GM13977 (cell line): ENCODE measurements around the gene SPAG5.
"Not testable (repeated sequence)": the region's sequence is repeated elsewhere in the genome, so short reads cannot be mapped to it uniquely, and the experiment has no call there.

Source experiments
- DNase-seq: peaks from one replicate; pipeline ENCODE4 v3.0.0; 2012; ENCODE audit warnings: low spot score
- in situ Hi-C: fragments of 300-500 bp; cut with MboI; formaldehyde crosslinking; loops from one replicate; pipeline ENCODE4 v1.12.0; 2022; ENCODE audit warnings: low sequenced_read_pairs, low pct_unique_long_range_greater_than_20kb, mixed read lengths, inconsistent platforms; ENCODE audit not compliant: unreplicated experiment
- TF ChIP-seq, protein P1 (sequence below): IDR thresholded peaks from 2 replicates; pipeline ENCODE4 v1.5.1; 2012; ENCODE audit warnings: mild to moderate bottlenecking, control low read depth; ENCODE audit not compliant: insufficient read depth; ENCODE audit errors: extremely low read depth, missing control alignments

Gene SPAG5

DNA sequence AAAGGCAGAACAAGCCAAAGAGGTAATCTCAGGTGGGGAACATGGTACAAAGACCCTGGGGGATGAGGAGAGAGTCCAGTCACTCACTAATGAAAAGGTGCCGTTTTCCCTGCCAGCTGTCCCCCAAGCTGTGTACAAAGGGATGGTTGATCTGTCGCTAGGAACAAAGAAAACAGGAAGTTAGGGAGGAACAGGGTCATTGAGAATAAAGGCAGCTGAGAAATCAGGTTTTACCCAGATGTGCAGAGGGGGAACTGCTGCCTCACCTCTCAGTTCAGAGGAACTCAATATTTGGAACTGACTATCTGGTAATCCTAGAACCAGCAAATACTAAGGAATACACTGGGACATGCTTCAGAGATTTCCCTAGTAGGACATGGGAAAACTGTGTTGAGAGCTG, 13.7 kb upstream of the SPAG5 start:
- in situ Hi-C loops, result no loop called here
- TF ChIP-seq, protein P1, sequence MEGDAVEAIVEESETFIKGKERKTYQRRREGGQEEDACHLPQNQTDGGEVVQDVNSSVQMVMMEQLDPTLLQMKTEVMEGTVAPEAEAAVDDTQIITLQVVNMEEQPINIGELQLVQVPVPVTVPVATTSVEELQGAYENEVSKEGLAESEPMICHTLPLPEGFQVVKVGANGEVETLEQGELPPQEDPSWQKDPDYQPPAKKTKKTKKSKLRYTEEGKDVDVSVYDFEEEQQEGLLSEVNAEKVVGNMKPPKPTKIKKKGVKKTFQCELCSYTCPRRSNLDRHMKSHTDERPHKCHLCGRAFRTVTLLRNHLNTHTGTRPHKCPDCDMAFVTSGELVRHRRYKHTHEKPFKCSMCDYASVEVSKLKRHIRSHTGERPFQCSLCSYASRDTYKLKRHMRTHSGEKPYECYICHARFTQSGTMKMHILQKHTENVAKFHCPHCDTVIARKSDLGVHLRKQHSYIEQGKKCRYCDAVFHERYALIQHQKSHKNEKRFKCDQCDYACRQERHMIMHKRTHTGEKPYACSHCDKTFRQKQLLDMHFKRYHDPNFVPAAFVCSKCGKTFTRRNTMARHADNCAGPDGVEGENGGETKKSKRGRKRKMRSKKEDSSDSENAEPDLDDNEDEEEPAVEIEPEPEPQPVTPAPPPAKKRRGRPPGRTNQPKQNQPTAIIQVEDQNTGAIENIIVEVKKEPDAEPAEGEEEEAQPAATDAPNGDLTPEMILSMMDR, result no peak
- DNase-seq, result no peak

DNA sequence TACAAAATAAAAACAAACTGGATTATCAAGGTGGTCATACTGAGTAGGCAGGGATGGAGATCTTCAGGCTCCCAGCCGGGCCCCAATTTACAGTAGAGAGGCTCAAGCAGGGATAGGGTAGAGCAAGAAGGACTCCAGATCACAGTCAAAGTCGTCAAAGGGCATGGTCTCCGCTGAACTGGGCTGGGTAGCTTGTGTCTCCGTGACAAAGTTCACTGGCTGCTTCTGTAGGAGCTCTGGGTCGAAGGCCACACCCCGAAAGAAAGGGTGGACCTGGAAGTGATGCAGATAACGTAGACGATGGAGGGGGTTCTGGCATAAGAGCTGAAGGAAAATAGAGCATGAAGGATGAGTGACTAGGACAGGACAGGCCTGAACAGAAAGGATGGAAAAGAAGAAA, 11.6 kb upstream of the SPAG5 start:
- in situ Hi-C loops, result no loop called here
- TF ChIP-seq, protein P1, result no peak
- no peak for DNase-seq

- DNase-seq, result not testable (repeated sequence)
- in situ Hi-C loops, result loop anchor here (10.0 kb wide), 1 partner anchor 49 kb away; the partner anchor contains the start of gene UNC119
Measured at GRCh38 chr17:28604031-28604430, 5.2 kb upstream of the SPAG5 start.

- DNase-seq, result peak; percentile 82
- TF ChIP-seq, protein P1, result no peak
- in situ Hi-C loops, result loop anchor here (10.0 kb wide), 1 partner anchor 45 kb away; the partner anchor contains the start of gene UNC119
Measured at GRCh38 chr17:28599311-28600184, 723 bp upstream of the SPAG5 start.

GRCh38 chr17:28598389-28598788, 436 bp downstream of the SPAG5 start:
- in situ Hi-C loops, result no loop called here
- no peak for DNase-seq
- TF ChIP-seq, protein P1, result no peak

GRCh38 chr17:28597606-28598383, 1.0 kb downstream of the SPAG5 start:
- no peak for DNase-seq
- TF ChIP-seq, protein P1, result no peak

DNA sequence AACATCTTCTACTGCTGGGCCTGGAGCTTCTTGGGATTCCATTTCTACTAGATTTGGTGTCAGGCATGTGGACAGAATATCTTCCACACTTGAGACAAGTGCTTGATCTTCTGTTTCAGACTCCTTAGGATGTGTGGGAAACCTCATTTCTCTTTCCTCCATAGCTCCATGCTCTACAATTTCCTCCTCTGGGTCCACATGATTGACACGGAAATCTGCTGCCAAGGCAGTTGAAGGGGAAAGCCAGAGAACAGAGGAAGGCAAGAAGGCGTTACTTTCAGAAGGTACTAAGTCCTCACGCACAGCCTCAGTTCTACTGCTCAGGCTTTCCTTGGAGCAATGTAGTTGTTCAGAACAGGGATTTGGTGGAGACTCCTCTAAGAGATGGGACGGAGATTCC, 6.6 kb downstream of the SPAG5 start:
- TF ChIP-seq, protein P1, result no peak
- in situ Hi-C loops, result no loop called here
- no peak for DNase-seq

More at GRCh38 chr17:28597606-28598383, 1.0 kb downstream of the SPAG5 start:
- in situ Hi-C loops, result no loop called here
